ENCODE measurements around the gene A1BG.

A1BG gene

DNA sequence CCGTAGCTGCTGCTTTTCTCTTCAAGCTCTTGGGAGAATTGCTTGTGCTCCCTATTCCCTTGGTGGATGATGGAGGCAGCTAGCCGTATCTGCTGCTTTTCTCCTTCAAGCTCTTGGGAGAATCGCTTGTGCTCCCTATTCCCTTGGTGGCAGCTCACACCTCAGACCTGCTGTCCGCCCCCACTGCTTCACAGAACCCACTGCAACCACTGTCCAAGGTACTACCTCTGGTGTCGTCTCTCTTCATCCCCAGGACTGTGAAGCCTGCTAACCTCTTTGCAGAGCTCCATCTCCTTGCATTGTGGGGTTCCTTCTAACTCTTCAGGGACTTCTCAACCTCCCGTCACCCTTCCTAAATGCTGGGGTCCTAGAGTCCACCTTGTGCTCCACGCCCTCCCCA is 52.7 kb downstream of the A1BG start:
- DNase-seq (ENCODE audit: low read depth in 2 of 2, low spot score in 1 of 2), result no peak

DNA sequence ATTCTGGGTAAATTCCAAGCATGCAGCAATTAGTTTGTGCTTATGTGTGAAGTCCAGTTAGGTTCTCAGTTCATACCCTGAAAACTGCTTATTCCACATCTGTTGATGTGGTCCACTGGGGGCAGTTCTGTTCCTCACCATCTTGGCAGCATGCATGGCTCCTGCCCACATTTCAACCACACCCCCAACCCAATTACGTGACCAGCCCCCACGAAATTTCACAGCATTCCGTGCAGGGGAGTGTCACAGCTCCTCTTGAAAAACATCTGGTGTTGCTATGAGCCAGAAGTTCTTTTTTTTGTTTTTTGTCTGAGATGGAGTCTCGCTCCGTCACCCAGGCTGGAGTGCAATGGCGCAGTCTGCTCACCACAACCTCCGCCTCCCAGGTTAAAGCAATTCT is 57.2 kb downstream of the A1BG start:
- no peak for DNase-seq (ENCODE audit: low read depth in 2 of 2, low spot score in 1 of 2)
